GM18498 (cell line): ENCODE measurements around the gene NFASC.

ENCODE experiments used
- ATAC-seq: cut with Tn5 transposase; IDR thresholded peaks from one replicate; pipeline ENCODE4 v1.9.1; 2021; ENCODE audit warnings: mild to moderate bottlenecking, moderate library complexity; ENCODE audit not compliant: unreplicated experiment

The NFASC gene

GRCh38 chr1:205056956-205057568 lies 186.4 kb downstream of the NFASC start:
- no peak for ATAC-seq

GRCh38 chr1:205057808-205058575 lies 187.3 kb downstream of the NFASC start:
- ATAC-seq: no peak

GRCh38 chr1:205058853-205059252 lies 188.2 kb downstream of the NFASC start:
- no peak for ATAC-seq

GRCh38 chr1:205059660-205060059 lies 189.0 kb downstream of the NFASC start:
- no peak for ATAC-seq

- no peak for ATAC-seq
Measured at GRCh38 chr1:205060746-205061145, 190.1 kb downstream of the NFASC start.

GRCh38 chr1:205061227-205061626 lies 190.6 kb downstream of the NFASC start:
- no peak for ATAC-seq

- ATAC-seq: no peak
Measured at GRCh38 chr1:205061665-205062069, 191.0 kb downstream of the NFASC start.

GRCh38 chr1:205062319-205062718 lies 191.7 kb downstream of the NFASC start:
- no peak for ATAC-seq

- no peak for ATAC-seq
Measured at GRCh38 chr1:205062895-205063294, 192.2 kb downstream of the NFASC start.

- no peak for ATAC-seq
Measured at GRCh38 chr1:205064301-205064700, 193.6 kb downstream of the NFASC start.

GRCh38 chr1:205064741-205065316 lies 194.2 kb downstream of the NFASC start:
- ATAC-seq: no peak

GRCh38 chr1:205065666-205066065 lies 195.0 kb downstream of the NFASC start:
- ATAC-seq: no peak

- ATAC-seq: no peak
Measured at GRCh38 chr1:205066141-205066818, 195.6 kb downstream of the NFASC start.

GRCh38 chr1:205067031-205067430 lies 196.4 kb downstream of the NFASC start:
- no peak for ATAC-seq

GRCh38 chr1:205068001-205068400 lies 197.3 kb downstream of the NFASC start:
- ATAC-seq: no peak

- no peak for ATAC-seq
Measured at GRCh38 chr1:205068457-205069040, 197.9 kb downstream of the NFASC start.

- no peak for ATAC-seq
Measured at GRCh38 chr1:205069371-205070125, 198.9 kb downstream of the NFASC start.

- no peak for ATAC-seq
Measured at GRCh38 chr1:205071028-205071409, 200.4 kb downstream of the NFASC start.

GRCh38 chr1:205071801-205072200 lies 201.1 kb downstream of the NFASC start:
- ATAC-seq: no peak

GRCh38 chr1:205072286-205072685 lies 201.6 kb downstream of the NFASC start:
- ATAC-seq: no peak
